Cortex of kidney (tissue), 1 donor: ENCODE results near the gene COL25A1.
"Not testable (repeated sequence)": the region's sequence is repeated elsewhere in the genome, so short reads cannot be mapped to it uniquely, and the experiment has no call there.

Experiments
- DNase-seq: peaks from one replicate; lab custom pipeline; 2025; lab: John Stamatoyannopoulos, UW

The COL25A1 gene

DNA sequence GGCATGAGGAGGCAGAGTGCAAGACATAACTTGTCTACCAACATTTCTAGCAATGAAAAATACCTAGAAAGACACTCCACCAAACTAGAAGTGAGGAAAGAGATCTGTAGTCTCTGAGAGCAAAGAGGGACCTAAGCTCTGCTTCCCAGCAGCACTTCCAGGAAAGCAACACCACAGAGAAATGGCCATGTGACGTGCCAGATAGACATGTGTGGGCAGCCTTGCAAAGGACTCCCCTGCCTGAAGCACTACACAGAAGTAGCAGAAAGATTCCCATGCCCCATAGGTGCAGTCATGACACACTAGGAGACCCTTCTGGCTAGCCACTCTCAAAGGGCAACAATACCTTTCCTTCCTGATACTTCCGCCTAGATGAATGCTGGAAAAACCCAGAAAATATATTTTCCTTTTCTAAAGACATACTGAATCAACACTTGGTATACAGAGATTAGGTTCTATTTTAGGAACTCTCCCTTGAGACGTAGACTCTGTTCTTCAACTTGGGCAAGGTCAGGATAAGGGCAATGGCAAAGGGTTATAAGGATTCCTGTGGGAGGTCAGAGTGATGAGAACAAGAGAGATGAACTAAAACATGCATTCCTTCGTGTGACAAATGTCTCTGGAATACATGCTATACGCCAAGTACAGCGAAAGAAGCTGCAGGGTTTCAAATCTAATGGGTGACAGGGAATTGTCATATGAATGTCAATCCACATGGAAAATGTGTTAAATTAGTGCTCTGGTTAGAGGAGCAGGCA, 352.1 kb downstream of the COL25A1 start:
- DNase-seq, result no peak

DNA sequence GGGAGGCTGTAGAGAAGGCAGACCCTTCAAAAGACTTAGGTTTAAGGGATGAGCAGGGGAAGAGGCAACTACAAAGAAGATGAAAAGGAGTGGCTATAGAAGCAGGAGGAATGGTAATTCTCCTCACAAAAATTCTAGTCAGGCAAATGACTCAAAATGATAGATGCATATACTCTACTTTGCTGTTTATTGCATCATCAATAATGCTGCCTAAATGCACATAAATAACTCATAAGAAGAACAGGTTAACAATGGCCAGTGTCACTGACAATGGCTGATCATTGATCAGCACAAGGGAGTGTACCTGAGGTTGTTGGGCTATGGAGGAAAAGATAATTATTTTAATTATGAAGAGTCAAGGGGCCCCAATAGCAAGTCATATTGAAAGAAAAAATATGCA, 354.9 kb downstream of the COL25A1 start:
- no peak for DNase-seq

DNA sequence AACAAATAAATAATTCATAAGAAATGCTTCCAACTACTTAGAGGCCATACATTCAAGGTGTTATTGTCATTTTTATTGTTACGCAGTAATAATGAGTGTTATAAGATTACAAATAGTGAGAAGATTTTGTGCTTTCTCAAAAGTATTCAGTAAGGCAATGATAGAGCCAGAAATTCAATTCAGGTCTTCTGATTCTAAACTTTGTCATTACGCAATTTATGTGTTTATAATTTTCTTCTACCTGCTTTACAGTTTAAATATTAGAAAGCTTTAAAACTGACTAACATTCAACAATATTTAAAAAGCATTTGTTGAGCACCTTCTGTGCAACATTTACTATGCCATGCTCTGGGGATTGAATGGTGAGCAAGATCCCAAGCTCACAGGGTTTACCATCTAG, 356.2 kb downstream of the COL25A1 start:
- DNase-seq, result no peak

DNA sequence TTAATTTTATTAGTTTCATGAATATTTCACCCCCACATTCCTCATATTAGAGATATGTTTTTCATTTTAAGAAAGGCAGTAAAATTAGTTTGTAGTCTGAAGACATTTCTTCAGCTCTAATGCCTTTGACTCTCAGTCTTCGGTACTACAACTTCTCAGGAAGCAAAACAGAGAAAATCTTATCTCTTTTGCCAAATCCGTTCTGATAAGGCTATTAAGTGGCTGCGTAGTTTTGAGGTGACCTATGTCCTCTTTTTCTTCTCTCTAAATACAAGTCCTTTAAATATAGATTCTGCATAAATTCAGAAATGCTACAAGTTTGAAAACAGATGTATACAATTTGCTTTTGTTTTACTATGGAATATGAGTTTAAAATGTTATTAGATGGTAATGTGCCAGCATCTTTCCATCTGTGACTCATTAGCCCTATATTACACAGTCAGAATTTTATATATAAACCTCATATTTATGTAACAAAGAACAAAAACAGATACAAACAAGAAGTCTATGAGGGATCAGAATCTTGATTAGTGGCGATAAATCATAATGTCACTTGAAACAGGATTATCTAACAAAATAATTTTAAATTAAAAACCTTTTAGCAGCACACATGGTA, 358.4 kb downstream of the COL25A1 start:
- no peak for DNase-seq

DNA sequence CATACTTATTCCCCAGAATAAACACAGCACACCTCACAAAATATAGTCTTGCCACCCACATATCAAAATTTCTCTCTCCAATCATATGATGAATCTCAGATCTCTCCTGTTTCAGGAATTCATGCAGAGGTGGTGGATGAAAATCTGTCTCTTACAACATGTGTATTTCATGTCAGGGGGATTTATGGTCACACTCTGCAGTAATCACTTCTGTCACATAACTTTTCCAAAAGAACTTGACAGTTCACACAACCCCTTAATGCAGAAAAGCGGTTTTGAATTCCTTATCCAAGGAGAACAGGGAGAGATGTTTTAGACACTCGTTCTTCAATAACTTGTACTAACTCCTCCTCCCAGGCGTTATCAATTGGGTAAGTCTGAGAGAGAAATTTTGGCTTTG, 359.1 kb downstream of the COL25A1 start:
- DNase-seq, result no peak

DNA sequence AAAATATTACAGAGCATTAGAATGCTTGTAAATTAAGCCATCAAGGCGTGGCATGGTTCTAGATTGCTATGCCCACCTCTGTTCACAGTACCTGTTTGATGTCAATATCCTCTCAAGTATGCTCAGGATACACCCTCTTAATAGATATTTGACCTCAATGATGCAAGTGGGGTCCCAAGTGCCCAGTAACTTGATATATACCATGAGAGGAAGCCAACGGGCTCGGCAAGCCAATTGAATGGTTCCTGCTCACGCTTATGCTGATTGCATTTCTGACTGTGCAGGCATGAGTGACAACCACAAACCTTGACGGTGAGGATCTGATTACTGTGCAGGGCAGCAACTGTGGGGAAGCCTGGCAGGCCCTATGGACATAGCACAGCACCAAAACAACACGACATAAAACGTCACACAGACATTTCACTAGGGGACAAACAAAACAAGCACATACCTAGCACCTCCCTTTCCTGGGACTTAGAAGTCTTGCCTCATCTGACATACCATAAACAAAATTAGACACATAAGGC, 360.5 kb downstream of the COL25A1 start:
- DNase-seq, result no peak

DNA sequence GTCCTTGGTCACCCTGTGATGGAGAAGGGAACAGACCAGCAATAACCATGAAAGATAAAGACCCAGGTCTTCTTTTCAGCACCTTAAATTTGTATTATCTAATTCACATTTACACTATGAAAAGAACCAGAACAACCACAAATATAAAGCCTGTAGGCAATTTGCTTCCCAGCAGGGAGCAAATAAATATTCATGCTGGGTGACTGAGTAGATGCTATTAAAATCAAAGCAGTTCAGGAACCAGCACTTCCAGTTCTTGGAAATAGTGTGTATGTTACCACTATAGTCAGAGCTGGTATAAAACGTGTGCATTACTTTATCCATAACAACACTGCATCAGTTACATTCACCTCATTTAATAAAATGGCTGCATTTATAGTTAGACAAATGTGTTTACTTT, 361.8 kb downstream of the COL25A1 start:
- DNase-seq, result no peak

DNA sequence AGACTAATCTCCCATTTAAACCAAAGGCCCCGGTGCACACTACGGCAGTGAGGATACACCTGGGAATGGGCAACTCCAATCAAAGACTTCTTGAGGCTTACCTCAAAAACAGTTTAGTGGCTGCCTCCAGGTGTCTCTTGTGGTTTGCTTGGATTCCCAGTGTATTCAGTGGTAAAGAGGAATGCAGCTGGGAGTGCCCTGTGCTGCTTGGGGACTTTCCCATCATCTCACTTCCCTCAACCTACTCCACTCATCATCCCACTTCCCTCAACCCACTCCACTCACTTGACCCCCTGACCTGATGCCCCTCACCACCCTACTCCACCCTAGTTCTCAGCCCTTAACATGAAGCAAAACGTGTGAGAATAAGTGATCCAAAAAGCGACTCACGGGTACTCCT, 362.3 kb downstream of the COL25A1 start:
- DNase-seq, result no peak

DNA sequence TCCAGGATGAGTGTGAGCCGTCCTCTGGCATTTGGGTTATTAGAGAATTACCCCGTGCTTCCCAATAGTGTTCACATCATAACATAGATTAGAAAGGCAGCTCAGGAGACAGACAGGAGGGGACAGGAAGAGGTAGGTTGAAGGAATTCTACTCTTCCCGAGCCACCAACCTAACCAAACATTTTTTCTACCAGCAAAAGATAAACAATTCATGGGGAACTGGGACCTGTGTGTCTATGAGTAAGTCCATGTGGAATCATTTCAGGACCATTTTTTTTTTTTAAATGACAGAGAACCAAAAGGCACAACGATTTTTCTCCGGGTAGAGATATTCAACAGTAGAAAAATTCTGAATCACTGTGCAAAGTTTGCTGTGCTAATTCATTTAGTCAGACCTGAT, 365.4 kb downstream of the COL25A1 start:
- DNase-seq, result no peak

DNA sequence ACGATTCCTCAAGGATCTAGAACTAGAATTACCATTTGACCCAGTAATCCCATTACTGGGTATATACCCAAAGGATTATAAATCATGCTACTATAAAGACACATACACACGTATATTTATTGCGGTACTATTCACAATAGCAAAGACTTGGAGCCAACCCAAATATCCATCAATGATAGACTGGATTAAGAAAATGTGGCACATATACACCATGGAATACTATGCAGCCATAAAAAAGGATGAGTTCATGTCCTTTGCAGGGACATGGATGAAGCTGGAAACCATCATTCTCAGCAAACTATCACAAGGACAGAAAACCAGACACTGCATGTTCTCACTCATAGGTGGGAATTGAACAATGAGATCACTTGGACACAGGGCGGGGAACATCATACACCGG, 368.5 kb downstream of the COL25A1 start:
- DNase-seq, result not testable (repeated sequence)

DNA sequence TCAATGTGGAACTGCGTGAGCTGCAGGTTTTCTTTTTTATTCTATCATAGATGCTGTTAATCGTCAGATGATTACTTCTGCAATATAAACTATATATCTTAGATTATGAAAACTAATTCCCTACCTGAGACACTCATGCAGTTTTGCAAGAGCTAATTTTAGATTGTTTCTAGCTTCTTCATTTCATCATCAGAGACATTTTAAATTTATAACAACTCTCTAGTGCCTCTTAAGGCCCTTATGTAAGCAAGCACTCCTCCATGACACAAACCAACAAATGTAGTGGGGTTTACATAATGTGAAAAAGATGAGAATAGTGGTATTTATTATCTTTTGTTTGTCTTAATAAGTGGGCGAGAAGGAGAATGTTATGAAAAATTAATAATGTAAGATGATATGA, 369.4 kb downstream of the COL25A1 start:
- no peak for DNase-seq

DNA sequence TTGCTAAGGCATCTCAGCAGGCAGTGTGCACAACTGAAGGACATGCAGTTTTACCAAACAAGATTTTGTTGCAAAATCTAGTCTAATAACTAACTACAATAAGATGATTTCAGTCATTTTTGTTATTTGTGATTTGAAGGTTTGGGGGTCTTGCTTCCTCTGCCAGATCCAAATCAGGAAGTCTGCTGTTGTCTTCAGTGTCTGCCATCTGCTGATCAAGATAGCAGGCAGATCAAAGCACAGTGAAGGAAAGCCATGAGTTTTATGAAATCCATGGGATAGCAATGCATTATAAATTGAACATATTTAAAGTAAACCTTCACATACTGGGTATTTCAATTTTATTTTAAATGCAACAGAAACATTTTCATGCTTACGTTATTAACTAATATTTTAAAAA, 370.5 kb downstream of the COL25A1 start:
- no peak for DNase-seq

DNA sequence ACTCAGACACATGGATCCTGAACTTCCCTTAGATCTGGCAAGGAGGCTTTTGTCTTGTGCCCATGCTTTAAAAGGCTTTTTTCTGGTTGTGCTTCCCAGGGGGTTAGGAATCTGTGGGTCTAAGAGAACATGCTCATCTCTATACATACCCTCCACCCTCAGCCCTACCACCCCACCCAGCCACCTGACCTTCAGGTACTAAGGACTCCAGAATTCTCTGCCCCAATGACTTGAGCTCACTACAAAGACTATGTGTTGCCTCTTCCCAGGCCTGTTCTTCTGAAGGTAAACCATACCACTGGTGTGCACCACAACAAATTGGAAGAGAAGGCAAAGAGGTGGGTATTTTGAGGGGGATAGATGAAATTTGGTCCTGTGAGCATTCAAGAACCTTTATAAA, 372.3 kb downstream of the COL25A1 start:
- no peak for DNase-seq

DNA sequence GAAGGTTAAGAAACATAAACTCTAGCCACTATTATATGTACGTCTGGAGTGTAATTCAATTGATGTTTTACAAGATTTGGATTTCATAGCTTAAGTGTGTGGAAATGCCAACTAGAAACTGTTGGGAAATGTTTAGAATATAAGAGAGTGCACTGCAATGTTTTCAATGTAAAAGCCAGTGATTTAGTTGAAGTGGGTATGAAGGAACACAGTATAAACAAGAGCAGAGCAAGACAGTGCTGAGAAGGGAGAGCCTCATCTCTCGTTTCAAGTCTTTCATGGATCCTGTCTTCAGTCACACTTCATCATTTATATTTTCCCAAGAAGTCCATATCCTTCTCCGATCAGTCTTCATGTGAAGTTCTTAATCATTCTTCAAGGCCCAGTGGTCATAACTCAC, 375.7 kb downstream of the COL25A1 start:
- no peak for DNase-seq

DNA sequence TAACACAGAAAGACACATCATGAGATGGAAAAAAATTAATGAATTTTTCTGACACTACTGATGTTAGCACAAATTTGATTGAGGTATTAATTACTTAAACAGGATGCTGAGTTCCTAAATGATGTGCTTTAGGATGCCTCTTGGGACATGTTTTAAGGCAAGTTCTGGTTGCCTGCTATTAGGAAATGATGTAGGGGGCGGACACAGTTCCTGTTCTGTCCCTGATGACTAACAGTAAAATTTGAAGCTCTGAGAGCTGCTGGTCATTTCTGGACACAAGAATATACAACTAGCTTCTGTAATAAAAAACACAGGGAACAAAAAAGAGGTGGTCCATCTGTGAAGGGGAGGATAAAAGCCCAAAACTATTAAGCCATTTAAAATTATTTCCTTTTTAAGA, 376.4 kb downstream of the COL25A1 start:
- DNase-seq, result no peak

DNA sequence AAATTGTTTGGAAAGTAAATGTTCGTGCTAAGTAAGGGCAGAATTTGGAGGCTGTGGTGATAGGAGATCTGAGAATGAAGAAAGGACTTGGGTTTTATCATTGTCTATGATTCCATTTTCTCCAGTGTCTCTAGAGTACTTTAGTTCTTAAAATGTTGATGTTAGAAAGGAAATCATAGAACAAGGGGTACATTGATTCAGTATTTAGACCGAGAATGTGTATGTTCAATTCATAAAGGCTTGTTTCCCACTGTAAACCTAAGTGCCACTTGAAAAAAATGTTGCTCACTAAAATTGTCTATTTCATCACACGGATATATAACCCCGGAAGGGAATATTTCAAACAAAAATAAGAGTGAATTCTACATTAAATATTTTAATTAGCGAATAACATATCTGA, 380.3 kb downstream of the COL25A1 start:
- DNase-seq, result no peak

DNA sequence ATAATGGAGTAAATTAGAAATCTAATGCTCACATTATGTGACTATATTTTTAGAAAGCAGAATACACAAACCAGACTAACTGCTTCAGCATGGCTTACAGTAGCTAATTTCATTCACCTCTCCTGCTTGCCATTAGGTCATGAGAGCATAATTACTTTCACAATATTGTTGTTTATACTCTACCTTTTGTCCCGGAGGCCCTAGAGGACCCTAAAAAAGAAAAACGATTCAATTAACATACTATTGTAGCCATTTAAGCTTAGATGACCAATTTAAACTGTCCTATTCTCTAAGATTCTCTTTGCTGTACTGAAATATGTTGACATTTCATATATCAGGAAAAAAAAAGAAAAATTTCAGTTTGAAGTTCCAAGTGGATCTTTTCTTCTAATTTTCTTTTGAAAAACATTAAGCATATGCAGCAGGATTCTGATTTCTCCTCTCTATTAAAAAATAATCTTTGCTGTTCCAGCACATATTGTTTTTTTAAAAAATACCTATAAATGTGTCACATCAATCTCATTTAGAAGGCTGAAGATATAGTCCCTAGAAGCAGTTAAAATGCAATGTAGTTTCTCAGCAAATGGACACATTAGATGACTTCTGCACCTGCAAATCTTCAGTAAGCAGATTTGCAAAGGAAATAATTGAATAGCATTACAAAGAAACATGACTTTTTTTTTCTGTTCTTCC, 381.9 kb downstream of the COL25A1 start:
- no peak for DNase-seq

DNA sequence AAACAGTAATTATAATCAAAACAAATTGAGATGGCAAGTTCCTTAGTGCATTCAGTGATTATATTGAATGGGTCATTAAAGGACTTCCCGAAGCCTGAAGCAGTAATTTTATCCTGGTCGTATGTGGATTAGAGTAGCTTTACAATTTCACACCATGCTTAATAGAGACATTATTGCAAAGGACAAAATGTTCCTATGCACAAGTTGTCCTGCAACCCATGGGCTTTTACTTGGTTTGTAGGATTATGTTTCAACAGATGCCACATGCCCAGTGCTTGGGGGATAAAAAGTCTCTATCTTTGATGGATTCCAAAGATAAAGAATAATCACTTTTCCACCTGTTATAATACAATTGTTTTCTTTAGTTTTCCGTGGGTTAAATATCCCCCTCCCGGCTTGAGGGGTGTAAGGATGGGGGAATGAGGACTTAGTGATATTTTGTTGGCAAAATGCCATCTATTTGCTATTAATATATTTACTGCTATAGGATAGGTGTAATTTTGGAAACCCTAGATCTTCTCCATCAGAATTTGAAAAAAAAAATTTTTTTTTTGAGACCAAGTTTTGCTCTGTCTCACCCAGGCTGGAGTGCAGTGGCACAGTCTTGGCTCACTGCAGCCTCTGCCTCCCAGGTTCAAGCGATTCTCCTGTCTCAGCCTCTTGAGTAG, 383.1 kb downstream of the COL25A1 start:
- no peak for DNase-seq

DNA sequence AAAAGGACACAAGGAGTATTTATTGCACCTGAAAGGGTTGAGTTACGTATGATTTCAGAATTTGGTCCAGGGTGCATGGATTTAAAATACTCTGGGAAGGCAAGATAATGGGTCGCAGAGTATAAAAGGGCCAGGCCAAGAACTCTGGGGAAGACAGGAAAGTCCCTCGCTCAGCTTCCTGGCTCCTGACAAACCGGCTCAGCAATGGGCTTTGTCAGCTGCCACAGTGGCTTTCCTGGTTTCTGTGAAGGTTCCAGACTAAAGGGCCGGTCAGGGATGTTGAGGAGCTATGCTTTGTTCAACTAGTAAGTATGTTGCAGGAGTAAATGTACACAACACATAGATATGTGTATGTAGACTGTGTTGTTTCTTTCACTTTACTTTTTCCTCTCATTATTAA, 385.2 kb downstream of the COL25A1 start:
- DNase-seq, result no peak

DNA sequence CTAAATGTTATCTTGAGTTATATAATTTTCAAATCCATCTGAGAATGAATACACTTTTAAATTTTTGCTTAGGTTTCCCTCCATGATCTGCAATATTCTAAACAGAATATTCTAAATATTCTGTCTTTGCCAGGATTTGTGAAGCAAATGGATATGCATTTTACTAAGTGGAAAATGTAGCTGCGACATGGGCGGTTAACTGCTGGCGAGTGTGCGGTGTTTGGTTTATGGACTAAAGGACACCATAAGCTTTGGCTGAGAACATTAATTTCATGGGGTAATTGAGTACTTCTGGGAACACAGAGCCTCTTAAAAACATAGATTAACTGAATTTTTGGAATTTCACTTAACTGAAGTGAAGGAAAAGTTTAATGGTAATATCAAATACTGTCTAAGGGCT, 385.8 kb downstream of the COL25A1 start:
- DNase-seq, result no peak

DNA sequence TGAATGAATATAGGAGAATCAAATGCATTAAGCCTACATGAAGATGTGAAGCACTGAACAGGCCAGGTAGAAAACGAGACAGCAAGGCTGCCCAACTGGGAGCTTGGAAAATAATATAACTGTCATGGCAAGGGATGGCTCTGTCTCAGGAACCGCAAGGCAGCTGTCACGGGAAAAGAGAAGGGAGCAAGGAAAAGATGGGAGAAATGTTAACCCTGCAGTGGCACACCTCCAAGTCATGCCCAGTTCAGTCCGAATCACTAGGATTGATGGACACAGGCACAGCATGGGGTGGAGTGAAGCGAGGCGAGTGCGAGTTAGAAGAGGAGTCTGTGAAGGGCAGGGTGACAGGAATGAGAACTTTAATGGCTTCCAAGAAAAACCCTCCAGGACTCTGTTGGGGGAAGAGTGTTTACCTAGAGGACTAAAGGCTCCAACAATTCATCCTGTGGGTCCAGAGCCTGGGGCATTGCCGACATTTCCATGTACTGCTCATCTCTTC, 395.5 kb downstream of the COL25A1 start:
- DNase-seq, result no peak

DNA sequence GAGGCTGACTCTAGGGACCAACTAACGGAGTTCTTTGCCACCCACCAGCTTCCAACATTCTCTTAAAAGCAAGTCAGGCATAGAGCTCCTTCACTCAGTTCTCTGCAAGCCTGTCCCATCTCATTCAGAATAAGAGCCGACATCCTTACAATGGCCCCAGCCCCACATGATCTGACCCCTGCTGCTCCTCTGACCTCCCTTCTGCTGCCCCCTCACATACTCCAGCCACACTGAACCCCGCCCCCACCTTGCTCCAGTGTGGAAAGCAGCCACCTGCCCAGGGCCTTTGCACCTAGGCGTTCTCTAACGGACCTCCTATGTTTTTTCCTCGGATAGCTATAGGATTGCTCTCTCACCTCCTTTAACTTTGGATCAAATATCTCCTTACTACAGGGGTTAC, 396.5 kb downstream of the COL25A1 start:
- DNase-seq, result no peak
